Glutamatergic neuron (in vitro differentiated cells): ENCODE measurements around the gene NFKB1. TPM values are rescaled to one million over a fixed set of nuclear protein-coding genes. Genes with fewer than 3 reads are reported as not detected.

Experiments
- DNase-seq: peaks from one replicate; pipeline ENCODE4 v3.0.0; 2022
- H3K27ac Mint-ChIP-seq: one replicate; pipeline ENCODE4 v1.8.0; 2020; ENCODE audit warnings: mild to moderate bottlenecking, mixed read lengths, inconsistent platforms; ENCODE audit not compliant: unreplicated experiment
- H3K27me3 Mint-ChIP-seq: one replicate; pipeline ENCODE4 v1.8.0; 2020; ENCODE audit warnings: mild to moderate bottlenecking, moderate library complexity, mixed read lengths, inconsistent platforms; ENCODE audit not compliant: unreplicated experiment
- H3K36me3 Mint-ChIP-seq: one replicate; pipeline ENCODE4 v1.8.0; 2020; ENCODE audit warnings: mild to moderate bottlenecking, mixed read lengths, inconsistent platforms; ENCODE audit not compliant: unreplicated experiment
- H3K4me1 Mint-ChIP-seq: one replicate; pipeline ENCODE4 v1.8.0; 2020; ENCODE audit warnings: mild to moderate bottlenecking, low read depth, mixed read lengths, inconsistent platforms; ENCODE audit not compliant: unreplicated experiment
- H3K4me3 Mint-ChIP-seq: one replicate; pipeline ENCODE4 v1.8.0; 2020; ENCODE audit warnings: mild to moderate bottlenecking, mixed read lengths, inconsistent platforms; ENCODE audit not compliant: unreplicated experiment
- H3K9me3 Mint-ChIP-seq: one replicate; pipeline ENCODE4 v1.8.0; 2020; ENCODE audit warnings: mild to moderate bottlenecking, moderate library complexity, mixed read lengths, inconsistent platforms; ENCODE audit not compliant: unreplicated experiment
- CTCF ChIP-seq: fragments of 200-600 bp; sonication (generic); IDR thresholded peaks from one replicate; pipeline ENCODE4 v1.5.0; 2021; ENCODE audit not compliant: partially characterized antibody, unreplicated experiment
- total RNA-seq: library from RNA; stranded (reverse); fragmentation: NEBNext Ultra II Directional; extraction: Animal tissue kit (Norgen Biotek cat#: 25700); gene quantifications from one replicate; pipeline ENCODE4 v1.2.1, GENCODE V29; 2021; ENCODE audit not compliant: unreplicated experiment

Gene NFKB1
- total RNA-seq, 1 donor from 2014 or later = 3.2 TPM

DNA sequence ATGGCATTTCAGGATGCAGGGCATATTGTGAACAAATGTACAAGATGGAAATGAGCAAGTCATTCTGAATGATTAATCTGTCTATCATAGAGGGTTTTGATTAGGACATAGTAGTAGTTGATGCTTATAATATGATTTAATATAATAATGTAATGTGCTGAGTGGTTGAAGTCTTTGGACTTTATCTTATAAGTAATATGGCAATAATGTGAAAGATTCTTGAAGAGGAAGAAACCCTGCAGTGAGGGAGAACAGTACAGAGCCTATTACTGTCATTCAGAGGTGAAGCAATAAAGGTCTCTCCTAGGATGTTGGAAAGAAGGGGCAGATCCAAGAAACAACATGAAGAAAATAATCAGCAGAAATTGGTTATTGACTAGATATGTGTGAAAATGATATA, 16.6 kb downstream of the NFKB1 start:
- H3K4me1 Mint-ChIP-seq = no peaks in the 10 kb centered on the region
- H3K27ac Mint-ChIP-seq = no peak overlapping the region
- H3K4me3 Mint-ChIP-seq = no peak overlapping the region
- TF ChIP-seq CTCF = no peak
- no peaks in the 10 kb centered on the region for H3K9me3 Mint-ChIP-seq
- no peaks in the 10 kb centered on the region for H3K27me3 Mint-ChIP-seq
- peaks cover 14% of the 10 kb centered on the region for H3K36me3 Mint-ChIP-seq
- DNase-seq = no peak

DNA sequence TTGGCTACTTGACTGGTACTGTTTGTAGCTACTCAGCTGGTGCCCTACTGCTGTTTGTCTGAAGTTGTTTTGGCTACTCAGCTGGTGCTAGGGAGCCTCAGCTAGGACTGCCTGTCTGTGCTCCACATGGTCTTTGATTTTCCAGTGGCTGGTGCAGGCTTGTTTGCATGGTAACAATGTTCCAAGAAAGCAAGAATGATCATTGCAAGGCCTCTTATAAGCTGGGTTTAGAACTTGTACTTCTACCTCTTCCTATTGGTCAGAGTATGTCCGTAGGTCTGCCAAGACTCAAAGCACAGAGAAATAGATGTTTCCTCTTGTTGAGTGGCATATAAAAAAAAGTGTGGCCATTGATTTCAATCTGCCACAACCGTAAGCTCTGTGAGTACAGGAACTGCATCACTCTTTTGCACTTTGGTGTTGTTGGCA, 17.6 kb downstream of the NFKB1 start:
- Mint-ChIP-seq H3K9me3 (no peaks in the 10 kb centered on the region), H3K36me3 (peaks cover 14% of the 10 kb centered on the region), H3K27ac (no peak overlapping the region), H3K4me3 (no peak overlapping the region), H3K27me3 (no peaks in the 10 kb centered on the region), H3K4me1 (no peaks in the 10 kb centered on the region)
- DNase-seq = no peak
- TF ChIP-seq CTCF = no peak

- Mint-ChIP-seq H3K36me3 (peaks cover 14% of the 10 kb centered on the region), H3K9me3 (no peaks in the 10 kb centered on the region), H3K4me1 (no peaks in the 10 kb centered on the region), H3K27ac (no peak overlapping the region), H3K4me3 (no peak overlapping the region), H3K27me3 (no peaks in the 10 kb centered on the region)
- no peak for DNase-seq
- no peak for TF ChIP-seq CTCF
These were observed 18.8 kb downstream of the NFKB1 start for GRCh38 chr4:102519925-102520324.

- Mint-ChIP-seq H3K27me3 (no peaks in the 10 kb centered on the region), H3K27ac (no peak overlapping the region), H3K9me3 (no peaks in the 10 kb centered on the region), H3K4me1 (no peaks in the 10 kb centered on the region), H3K4me3 (no peak overlapping the region), H3K36me3 (peaks cover 6% of the 10 kb centered on the region)
- no peak for DNase-seq
- TF ChIP-seq CTCF = no peak
These were observed 20.4 kb downstream of the NFKB1 start for GRCh38 chr4:102521570-102521969.

- Mint-ChIP-seq H3K4me3 (no peak overlapping the region), H3K36me3 (peaks cover 2% of the 10 kb centered on the region), H3K27me3 (no peaks in the 10 kb centered on the region), H3K27ac (no peak overlapping the region), H3K4me1 (no peaks in the 10 kb centered on the region), H3K9me3 (no peaks in the 10 kb centered on the region)
- no peak for TF ChIP-seq CTCF
- no peak for DNase-seq
These were observed 20.9 kb downstream of the NFKB1 start for GRCh38 chr4:102522031-102522440.
